SKM-1 treated with dmso at 0.1 percent for 144 hours (cell line): Measurements from ENCODE around the gene ME3.
"Not testable (repeated sequence)": the region's sequence is repeated elsewhere in the genome, so short reads cannot be mapped to it uniquely, and the experiment has no call there.

ENCODE experiments used
- DNase-seq: peaks from one replicate; lab custom pipeline; 2025; ENCODE audit not compliant: unreplicated experiment; lab: John Stamatoyannopoulos, UW

The ME3 gene

DNA sequence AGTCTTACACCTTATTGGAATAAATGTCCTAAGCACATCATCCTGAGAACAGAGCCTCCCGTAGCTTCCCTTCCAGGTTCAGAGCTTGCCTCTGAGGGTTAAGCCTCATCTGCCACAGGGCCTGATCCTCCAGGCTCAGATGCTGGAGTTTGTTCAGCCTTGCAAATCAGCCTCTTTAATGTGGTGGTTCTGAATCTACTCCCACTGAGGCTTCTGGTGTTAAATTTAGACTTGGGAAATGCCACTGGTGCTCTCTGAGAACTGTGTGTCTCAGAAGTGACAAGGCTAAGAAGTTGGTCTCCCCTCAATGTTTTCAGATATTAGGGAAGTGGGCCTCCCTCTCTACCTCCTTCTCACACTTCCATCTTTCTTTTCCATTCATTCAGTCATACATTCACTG is 229.0 kb downstream of the ME3 start:
- no peak for DNase-seq

DNA sequence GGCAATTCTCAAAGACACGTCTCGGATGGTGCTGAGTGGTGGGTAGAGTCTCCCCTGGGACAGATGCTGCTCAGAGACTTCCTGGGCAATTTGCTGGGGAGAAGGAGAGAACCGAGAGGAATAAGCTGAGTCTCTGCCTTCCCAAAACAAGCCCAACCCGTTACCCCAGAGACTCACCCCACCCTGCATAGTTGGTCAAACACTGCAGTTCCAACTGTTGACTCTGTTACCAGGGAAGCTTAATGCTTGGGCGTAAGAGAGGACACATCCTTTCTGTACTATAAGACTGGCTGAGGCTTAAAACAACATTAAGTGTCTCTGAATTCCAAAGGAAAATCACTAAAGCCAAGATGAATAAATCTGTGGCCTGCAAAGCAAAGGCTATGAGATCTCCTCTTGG is 229.6 kb downstream of the ME3 start:
- no peak for DNase-seq

GRCh38 chr11:86442420-86442819 is 230.0 kb downstream of the ME3 start:
- no peak for DNase-seq

DNA sequence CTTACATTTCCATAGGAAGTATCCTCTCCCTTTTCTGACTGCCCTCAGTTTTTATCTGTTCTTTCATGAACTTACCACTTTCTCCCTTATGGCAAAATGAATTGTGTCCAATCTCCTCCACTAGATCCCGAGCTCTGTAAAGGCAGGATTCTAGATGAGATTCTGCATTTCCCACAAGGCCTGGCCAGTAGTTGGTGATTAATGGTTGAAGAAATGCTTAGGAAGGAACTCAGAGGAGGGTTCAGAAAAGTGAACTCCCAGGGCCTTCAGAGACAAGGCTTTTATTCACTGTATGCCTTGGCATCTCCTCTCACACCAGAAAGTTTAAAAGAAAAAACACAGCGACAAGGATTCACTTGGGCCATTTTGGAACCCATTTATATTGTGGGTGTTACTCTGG is 231.6 kb downstream of the ME3 start:
- DNase-seq = no peak

- DNase-seq = no peak
These were observed 232.1 kb downstream of the ME3 start for GRCh38 chr11:86440305-86440716.

DNA sequence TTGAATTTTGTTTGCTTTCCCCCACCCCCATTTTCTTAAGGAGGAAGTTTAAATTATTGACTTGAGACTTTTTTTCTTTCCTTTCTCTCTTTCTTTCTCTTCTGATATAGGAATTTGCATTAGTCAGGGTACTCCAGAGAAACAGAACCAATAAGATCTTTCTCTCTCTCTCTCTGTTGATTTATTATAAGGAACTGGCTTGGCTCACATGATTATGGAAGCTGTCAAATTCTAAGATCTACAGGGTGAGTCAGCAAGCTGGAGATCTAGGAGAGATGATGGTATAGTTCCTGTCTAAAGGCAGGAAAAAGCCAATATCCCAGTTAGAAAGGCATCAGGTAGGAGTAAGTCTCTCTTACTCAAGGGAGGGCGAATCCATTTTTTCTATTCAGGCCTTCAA is 233.7 kb downstream of the ME3 start:
- DNase-seq = no peak

DNA sequence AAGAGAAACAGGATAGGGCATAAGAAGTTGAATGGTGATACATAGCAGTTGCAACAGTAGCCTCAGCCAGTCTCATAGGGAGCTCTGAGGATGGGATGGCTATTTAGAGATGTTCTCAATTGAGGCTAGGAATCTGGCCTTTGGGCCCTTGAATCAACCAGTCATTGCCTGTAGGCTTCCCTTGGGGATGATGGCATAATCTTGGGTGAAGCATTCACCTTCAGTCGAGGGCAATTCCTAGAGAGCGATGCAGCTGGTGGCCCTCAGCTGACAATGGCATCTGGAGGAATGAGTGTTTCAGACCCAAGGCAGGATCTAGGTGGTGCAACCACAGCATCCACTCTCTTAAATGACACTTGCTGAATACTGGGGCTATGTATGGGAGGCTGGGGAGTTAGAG is 236.7 kb downstream of the ME3 start:
- DNase-seq = no peak

GRCh38 chr11:86433361-86434095 is 238.9 kb downstream of the ME3 start:
- DNase-seq = not testable (repeated sequence)

DNA sequence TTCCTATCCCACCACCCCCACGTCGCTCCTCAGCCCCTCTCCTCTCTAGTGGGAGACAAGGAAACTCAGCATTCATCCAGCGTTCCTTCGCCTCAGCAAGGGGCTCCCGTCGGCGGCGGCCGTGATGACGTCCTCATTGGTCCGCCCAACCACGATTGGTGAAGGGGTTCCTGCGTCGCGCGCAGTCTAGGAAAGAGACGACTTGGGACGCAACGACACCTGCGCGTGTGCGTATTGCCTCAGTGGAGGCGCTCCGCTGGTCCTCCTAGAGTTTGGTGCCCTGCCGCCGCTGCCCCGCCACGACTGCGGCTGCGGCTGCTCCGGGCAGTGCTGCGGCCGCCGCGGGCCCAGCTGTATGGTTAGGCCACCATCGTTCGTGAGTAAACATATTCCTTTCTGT is 241.2 kb downstream of the ME3 start:
- DNase-seq = no peak

GRCh38 chr11:86427441-86427840 is 245.0 kb downstream of the ME3 start:
- DNase-seq = no peak

GRCh38 chr11:86423488-86423887 is 248.9 kb downstream of the ME3 start:
- DNase-seq = not testable (repeated sequence)

GRCh38 chr11:86422371-86422770 is 250.0 kb downstream of the ME3 start:
- DNase-seq = no peak

DNA sequence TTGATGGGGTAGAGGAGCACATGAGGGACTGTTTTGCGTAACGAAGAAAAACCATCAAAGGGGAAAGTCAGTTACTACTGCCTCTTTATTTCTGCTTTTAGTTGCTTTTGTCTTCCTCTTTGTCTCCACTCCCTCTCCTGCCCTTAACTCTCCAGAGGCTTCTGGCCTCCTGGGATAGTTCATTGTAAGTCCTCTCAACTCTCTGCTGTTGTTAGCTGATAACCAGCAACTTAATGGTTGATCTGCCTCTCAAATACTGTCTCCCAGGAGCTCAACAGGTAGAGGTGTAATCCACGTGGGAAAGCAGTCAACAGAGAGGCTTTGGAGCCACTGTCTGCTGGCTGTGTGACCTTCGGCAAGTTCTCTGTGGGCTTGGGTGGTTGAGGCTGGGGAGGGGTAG is 250.5 kb downstream of the ME3 start:
- DNase-seq = peak; percentile 34

DNA sequence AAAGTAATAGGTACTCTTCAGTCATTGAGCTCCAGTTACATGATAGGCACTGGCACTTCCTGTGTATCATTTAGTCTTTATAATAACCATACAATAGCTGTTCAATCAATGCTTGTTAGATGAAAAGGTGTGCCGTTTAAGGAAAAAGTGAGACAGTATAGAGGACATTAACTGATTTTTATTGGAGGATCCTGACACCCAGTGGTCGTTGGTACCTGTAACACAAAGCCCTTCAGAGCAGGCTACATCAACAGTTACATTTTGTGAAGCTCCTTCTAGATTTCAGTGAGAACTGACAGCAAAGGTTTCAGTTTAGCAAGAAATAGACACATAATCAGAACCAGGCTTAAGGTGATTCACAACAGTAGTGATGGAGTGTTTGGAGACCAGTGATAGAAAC is 253.5 kb downstream of the ME3 start:
- no peak for DNase-seq

- DNase-seq = no peak
These were observed 253.9 kb downstream of the ME3 start for GRCh38 chr11:86418513-86418912.

GRCh38 chr11:86418106-86418505 is 254.3 kb downstream of the ME3 start:
- DNase-seq = no peak

- not testable (repeated sequence) for DNase-seq
These were observed 255.5 kb downstream of the ME3 start for GRCh38 chr11:86416951-86417350.

DNA sequence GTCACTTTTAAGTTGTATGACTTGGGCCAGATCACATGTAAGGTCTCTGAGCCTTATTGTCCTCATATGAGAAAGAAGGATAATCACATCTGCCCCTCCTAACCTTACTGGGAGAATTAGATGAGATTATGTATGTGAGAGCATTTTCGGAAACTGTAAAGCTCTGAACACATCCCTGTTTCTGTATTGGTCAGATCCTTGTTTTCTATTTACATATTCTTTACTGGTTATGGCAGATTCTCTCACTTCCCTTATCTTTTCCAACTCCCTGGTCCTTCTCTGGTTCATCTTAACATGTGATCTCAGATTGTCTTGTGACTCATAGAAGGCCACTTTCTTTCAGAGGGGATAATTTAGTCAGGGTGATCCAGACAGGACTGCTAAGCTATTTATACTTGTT is 255.9 kb downstream of the ME3 start:
- DNase-seq = no peak

GRCh38 chr11:86415026-86415425 is 257.4 kb downstream of the ME3 start:
- no peak for DNase-seq

GRCh38 chr11:86414032-86414431 is 258.4 kb downstream of the ME3 start:
- DNase-seq = no peak

GRCh38 chr11:86408845-86409244 is 263.6 kb downstream of the ME3 start:
- no peak for DNase-seq

- DNase-seq = no peak
These were observed 269.0 kb downstream of the ME3 start for GRCh38 chr11:86403458-86403857.

DNA sequence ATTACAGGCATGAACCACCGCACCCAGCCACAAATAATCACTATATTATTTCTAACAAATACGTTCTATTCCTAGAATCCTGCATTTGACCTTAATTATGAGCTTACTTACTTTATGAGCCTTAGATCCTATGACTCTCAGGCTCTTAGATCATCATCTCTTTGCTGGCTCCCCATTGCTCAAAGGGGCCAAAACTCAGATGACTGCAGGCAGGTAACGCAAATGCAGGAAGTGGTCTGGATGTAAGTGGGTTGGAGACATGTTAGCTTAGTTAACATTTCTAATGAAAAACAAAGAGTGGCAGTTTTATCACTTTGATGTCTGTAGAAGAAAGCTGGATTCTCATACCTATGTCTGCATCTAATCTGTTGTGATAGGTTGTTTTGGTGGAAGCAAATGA is 274.3 kb downstream of the ME3 start:
- no peak for DNase-seq
